HCT116 (cell line): Measurements from ENCODE around the gene PI4KA. TPM values are rescaled to one million over a fixed set of nuclear protein-coding genes. Genes with fewer than 3 reads are reported as not detected.

Experiments used
- ATAC-seq: fragments of 200-7000 bp; cut with Tn5 transposase; 2 replicates; pipeline ENCODE4 v1.9.1; 2020; ENCODE audit warnings: mild to moderate bottlenecking, moderate library complexity
- BruUV-seq: library from RNA; stranded (reverse); fragments of 400-500 nt; replicated peaks from 2 replicates; lab custom pipeline; 2021; lab: Mats Ljungman, UMichigan
- CTCF ChIA-PET: fragments of 300-600 bp; sonication (Branson Sonifier 250); formaldehyde crosslinking; loops from one replicate; lab custom pipeline; 2021; ENCODE audit warnings: antibody characterized with exemption; lab: Charles Lee
- POLR2A ChIA-PET: fragments of 300-600, 350-600 bp; sonication (Branson Sonifier 250); formaldehyde crosslinking; loops from one replicate; lab custom pipeline; 2021; ENCODE audit warnings: antibody characterized with exemption; lab: Charles Lee
- RAD21 ChIA-PET, 2 experiments: fragments of 300-600 bp; sonication (Branson Sonifier 250); formaldehyde crosslinking; loops; one replicate each; lab custom pipeline; 2023; ENCODE audit warnings: low total read pairs in 2 of 2; ENCODE audit not compliant: uncharacterized antibody in 2 of 2, unreplicated experiment in 2 of 2, low non-redundant PET in 1 of 2; lab: Charles Lee
- DNase-seq: peaks from one replicate; pipeline ENCODE4 v3.0.0-alpha.2; 2010; ENCODE audit warnings: low read depth, low spot score
- H2AFZ ChIP-seq: fragments of 200-600 bp; shearing (Covaris generic), sonication (generic); 2 replicates; pipeline ENCODE4 v1.6.1; 2017; ENCODE audit warnings: low read depth, mixed run types, mixed read lengths, antibody characterized with exemption, low read length; ENCODE audit not compliant: poor library complexity, severe bottlenecking
- H3K27ac ChIP-seq: 2 replicates; pipeline ENCODE4 v1.5.1; 2012; ENCODE audit warnings: low read depth, low read length
- H3K27me3 ChIP-seq: fragments of 200-600 bp; sonication (generic); 2 replicates; pipeline ENCODE4 v1.6.1; 2016; ENCODE audit warnings: mixed run types, low read length, mixed read lengths; ENCODE audit not compliant: insufficient read depth
- H3K36me3 ChIP-seq, 2 experiments: fragments of 200-500 bp in 1 of 2; fragments of 200-600 bp in 1 of 2; sonication (Bioruptor generic) in 1 of 2; sonication (generic) in 1 of 2; 2 replicates each; pipeline versions ENCODE4 v1.5.1 to v1.6.1; 2014 to 2016; ENCODE audit warnings: low read length in 2 of 2, inconsistent platforms in 1 of 2, mixed read lengths in 1 of 2, mixed run types in 1 of 2; ENCODE audit not compliant: insufficient read depth in 2 of 2, control insufficient read depth in 1 of 2
- H3K4me1 ChIP-seq, 2 experiments: fragments of 200-600 bp in 1 of 2; sonication (generic) in 1 of 2; 2 replicates each; pipeline versions ENCODE4 v1.5.1 to v1.6.1; 2012 to 2017; ENCODE audit warnings: low read length in 2 of 2, inconsistent platforms in 1 of 2, mild to moderate bottlenecking in 1 of 2, mixed read lengths in 1 of 2, mixed run types in 1 of 2, moderate library complexity in 1 of 2; ENCODE audit not compliant: insufficient read depth in 2 of 2, control insufficient read depth in 1 of 2
- H3K4me2 ChIP-seq: fragments of 200-600 bp; sonication (generic); 2 replicates; pipeline ENCODE4 v1.6.1; 2017; ENCODE audit warnings: mixed run types, low read length, mixed read lengths
- H3K4me3 ChIP-seq, 2 experiments: fragments of 200-600 bp in 1 of 2; sonication (generic) in 1 of 2; replicated peaks in 1 of 2; 2 replicates each; pipeline ENCODE4 v1.5.1; 2011 to 2016; ENCODE audit warnings: low read length in 2 of 2, control low read depth in 1 of 2, low read depth in 1 of 2, mild to moderate bottlenecking in 1 of 2, mixed read lengths in 1 of 2, mixed run types in 1 of 2
- H3K79me2 ChIP-seq: fragments of 200-600 bp; sonication (generic); 2 replicates; pipeline ENCODE4 v1.6.1; 2017; ENCODE audit warnings: mild to moderate bottlenecking, mixed run types, low read length, moderate library complexity, mixed read lengths; ENCODE audit not compliant: insufficient read depth
- H3K9ac ChIP-seq: fragments of 200-600 bp; sonication (generic); 2 replicates; pipeline ENCODE4 v1.6.1; 2016; ENCODE audit warnings: low read length, mixed read lengths
- H3K9me2 ChIP-seq: fragments of 200-600 bp; sonication (generic), shearing (Covaris generic); 2 replicates; pipeline ENCODE4 v1.6.1; 2017; ENCODE audit warnings: mixed run types, mild to moderate bottlenecking, moderate library complexity; ENCODE audit not compliant: insufficient read depth
- H3K9me3 ChIP-seq, 2 experiments: fragments of 200-500 bp in 1 of 2; fragments of 200-600 bp in 1 of 2; sonication (Bioruptor generic) in 1 of 2; sonication (generic) in 1 of 2; 2 replicates each; pipeline ENCODE4 v1.6.1; 2014 to 2017; ENCODE audit warnings: low read length in 2 of 2, mixed read lengths in 2 of 2, inconsistent platforms in 1 of 2, low read depth in 1 of 2, mild to moderate bottlenecking in 1 of 2, mixed run types in 1 of 2, moderate library complexity in 1 of 2; ENCODE audit not compliant: control insufficient read depth in 1 of 2, insufficient read depth in 1 of 2
- H4K20me1 ChIP-seq: fragments of 200-600 bp; sonication (generic), shearing (Covaris generic); 2 replicates; pipeline ENCODE4 v1.6.1; 2017; ENCODE audit warnings: mixed run types, mild to moderate bottlenecking, moderate library complexity; ENCODE audit not compliant: insufficient read depth
- ATF3 ChIP-seq: IDR thresholded peaks from 2 replicates; pipeline ENCODE4 v1.6.1; 2012
- CBX3 ChIP-seq: IDR thresholded peaks from 2 replicates; pipeline ENCODE4 v1.6.1; 2012; ENCODE audit warnings: low read depth
- CEBPB ChIP-seq: IDR thresholded peaks from 2 replicates; pipeline ENCODE4 v1.6.1; 2012; ENCODE audit warnings: low read depth
- CTCF ChIP-seq, 3 experiments: fragments of 200-600 bp in 1 of 3; sonication (generic) in 1 of 3; IDR thresholded peaks in 2 of 3; conservative IDR thresholded peaks in 1 of 3; 2 replicates each; pipeline ENCODE4 v1.5.1; 2012 to 2017; ENCODE audit warnings: low read depth in 2 of 3, low read length in 2 of 3, antibody characterized with exemption in 1 of 3, borderline replicate concordance in 1 of 3, control low read depth in 1 of 3, mild to moderate bottlenecking in 1 of 3, mixed read lengths in 1 of 3, mixed run types in 1 of 3, moderate library complexity in 1 of 3; ENCODE audit not compliant: insufficient read depth in 1 of 3
- EZH2 ChIP-seq: fragments of 200-600 bp; sonication (generic); IDR thresholded peaks from 2 replicates; pipeline ENCODE4 v1.6.1; 2017; ENCODE audit warnings: antibody characterized with exemption, mixed run types
- RAD21 ChIP-seq: IDR thresholded peaks from 2 replicates; pipeline ENCODE4 v1.6.1; 2012; ENCODE audit warnings: low read depth, mild to moderate bottlenecking
- SP1 ChIP-seq: IDR thresholded peaks from 2 replicates; pipeline ENCODE4 v1.6.1; 2012; ENCODE audit warnings: low read depth
- YY1 ChIP-seq: IDR thresholded peaks from 2 replicates; pipeline ENCODE4 v1.6.1; 2011; ENCODE audit warnings: low read length, low read depth, moderate library complexity, mild to moderate bottlenecking; ENCODE audit not compliant: insufficient replicate concordance; ENCODE audit errors: extremely low read depth
- ZNF274 ChIP-seq: fragments of 200-500 bp; sonication (Bioruptor generic); IDR thresholded peaks from 2 replicates; pipeline ENCODE4 v1.6.1; 2014; ENCODE audit warnings: mild to moderate bottlenecking, low read depth, low read length, inconsistent platforms
- intact Hi-C: fragments of 100-400 bp; cut with micrococcal nuclease; formaldehyde crosslinking; loops from 2 replicates; pipeline ENCODE4 v1.10.0; 2022
- total RNA-seq: library from RNA; stranded (reverse); gene quantifications from one replicate; pipeline ENCODE4 v1.2.1, GENCODE V29; 2021; ENCODE audit not compliant: unreplicated experiment

The PI4KA gene
- total RNA-seq, 1 experiment from 2014 or later: 59.6 TPM

GRCh38 chr22:20882855-20883254, 24.2 kb upstream of the PI4KA start:
- POLR2A ChIA-PET: no interaction called here
- H3K9ac ChIP-seq: no peak overlapping the region
- no peak for TF ChIP-seq SP1
- TF ChIP-seq ZNF274: no peak
- TF ChIP-seq CBX3: no peak
- TF ChIP-seq EZH2: no peak
- no peak for TF ChIP-seq YY1
- TF ChIP-seq CTCF (IDR thresholded peaks at IDR 0.05 in 2 of 3, conservative IDR thresholded peaks at IDR 0.05 in 1 of 3; ENCODE audit: borderline replicate concordance in 1 of 3, insufficient read depth in 1 of 3, low read depth in 2 of 3, low read length in 2 of 3): no peak
- TF ChIP-seq ATF3: no peak
- no peak for TF ChIP-seq RAD21
- TF ChIP-seq CEBPB: no peak
- H3K4me3 ChIP-seq: no peak overlapping the region
- CTCF ChIA-PET: no interaction called here
- H2AFZ ChIP-seq: no peak overlapping the region
- no peaks in the 10 kb centered on the region for H3K27me3 ChIP-seq
- no TSS peak for BruUV-seq
- DNase-seq (no peak), ATAC-seq (no peak)
- H3K79me2 ChIP-seq: no peaks in the 10 kb centered on the region
- H3K27ac ChIP-seq: no peak overlapping the region
- H3K9me3 ChIP-seq: no peaks in the 10 kb centered on the region
- no peaks in the 10 kb centered on the region for H4K20me1 ChIP-seq
- RAD21 ChIA-PET: no interaction called here
- intact Hi-C loops: no loop called here
- no peak overlapping the region for H3K4me2 ChIP-seq
- peaks cover 0 to 7% of the 10 kb centered on the region in 2 experiments; a peak in 3 of 4 replicates for H3K36me3 ChIP-seq
- no peaks in the 10 kb centered on the region for H3K9me2 ChIP-seq
- H3K4me1 ChIP-seq: peaks cover 3 to 20% of the 10 kb centered on the region in 2 experiments; a peak in 3 of 4 replicates
